ENCODE data around the gene ZNF384.

ZNF384 gene

GRCh38 chr12:6620137-6620884 is 68.9 kb downstream of the ZNF384 start:
- DNase-seq: no peak

- no peak for DNase-seq
Observed at GRCh38 chr12:6618483-6619225, 70.5 kb downstream of the ZNF384 start.

All from NCI-H1092 (cell line).